ENCODE data around the gene KLRC2.
"Not testable (repeated sequence)": the region's sequence is repeated elsewhere in the genome, so short reads cannot be mapped to it uniquely, and the experiment has no call there.

KLRC2 gene

DNA sequence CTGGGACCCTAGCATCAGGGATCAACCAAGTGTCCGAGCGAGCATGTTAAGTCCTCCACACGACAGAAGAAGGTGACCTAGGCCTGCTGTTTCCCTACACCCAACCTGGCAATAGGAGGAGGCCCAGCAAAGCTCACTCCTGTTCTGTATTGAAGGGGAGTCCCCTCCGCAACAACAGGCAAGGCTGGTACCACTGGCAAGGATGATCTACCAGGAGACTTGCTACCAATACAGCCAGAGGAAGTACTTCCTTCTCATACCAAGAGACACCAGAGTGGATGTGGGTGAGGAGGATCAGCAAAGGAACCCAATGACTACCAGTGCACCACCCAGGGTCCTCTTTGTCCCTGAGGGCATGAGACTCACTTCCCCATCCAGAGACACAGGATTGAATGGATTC, 12.4 kb upstream of the KLRC2 start:
- no peaks in the 10 kb centered on the region for H3K27me3 ChIP-seq (ENCODE audit: low read depth, low read length)
- no peaks in the 10 kb centered on the region for H3K36me3 ChIP-seq (replicated peaks; ENCODE audit: low read depth, low read length)
- no peak overlapping the region for H3K9ac ChIP-seq (ENCODE audit: low read length)
- H3K27ac ChIP-seq (ENCODE audit: low read length) = no peak overlapping the region
- no peak overlapping the region for H2AFZ ChIP-seq (ENCODE audit: low read depth, low read length)
- H3K4me1 ChIP-seq (ENCODE audit: low read length) = no peaks in the 10 kb centered on the region
- H4K20me1 ChIP-seq (ENCODE audit: insufficient read depth, low read length) = no peaks in the 10 kb centered on the region
- no peak overlapping the region for H3K4me2 ChIP-seq (ENCODE audit: low read length)
- H3K79me2 ChIP-seq (ENCODE audit: low read length) = no peaks in the 10 kb centered on the region
- no peak overlapping the region for H3K4me3 ChIP-seq (ENCODE audit: low read length)
- TF ChIP-seq CTCF (IDR thresholded peaks at IDR 0.05; ENCODE audit: low read depth, low read length) = no peak
- TF ChIP-seq EZH2phosphoT487 (IDR thresholded peaks at IDR 0.05; ENCODE audit: low read depth) = no peak
- no peaks in the 10 kb centered on the region for H3K9me3 ChIP-seq (ENCODE audit: insufficient read depth, low read length)

GRCh38 chr12:10446052-10446451, 10.2 kb upstream of the KLRC2 start:
- H3K36me3 ChIP-seq (replicated peaks; ENCODE audit: low read depth, low read length); H3K4me1 ChIP-seq (ENCODE audit: low read length); H3K9ac ChIP-seq (ENCODE audit: low read length); H3K27me3 ChIP-seq (ENCODE audit: low read depth, low read length); H2AFZ ChIP-seq (ENCODE audit: low read depth, low read length); H3K4me2 ChIP-seq (ENCODE audit: low read length); H3K9me3 ChIP-seq (ENCODE audit: insufficient read depth, low read length); H3K27ac ChIP-seq (ENCODE audit: low read length); H3K79me2 ChIP-seq (ENCODE audit: low read length); H4K20me1 ChIP-seq (ENCODE audit: insufficient read depth, low read length); H3K4me3 ChIP-seq (ENCODE audit: low read length): not testable (repeated sequence)

GRCh38 chr12:10441144-10441543, 5.3 kb upstream of the KLRC2 start:
- H3K4me3 ChIP-seq (ENCODE audit: low read length); H2AFZ ChIP-seq (ENCODE audit: low read depth, low read length); H3K4me2 ChIP-seq (ENCODE audit: low read length); H3K27me3 ChIP-seq (ENCODE audit: low read depth, low read length); H3K4me1 ChIP-seq (ENCODE audit: low read length); H4K20me1 ChIP-seq (ENCODE audit: insufficient read depth, low read length); H3K36me3 ChIP-seq (replicated peaks; ENCODE audit: low read depth, low read length); H3K9me3 ChIP-seq (ENCODE audit: insufficient read depth, low read length); H3K79me2 ChIP-seq (ENCODE audit: low read length); H3K27ac ChIP-seq (ENCODE audit: low read length); H3K9ac ChIP-seq (ENCODE audit: low read length): not testable (repeated sequence)

DNA sequence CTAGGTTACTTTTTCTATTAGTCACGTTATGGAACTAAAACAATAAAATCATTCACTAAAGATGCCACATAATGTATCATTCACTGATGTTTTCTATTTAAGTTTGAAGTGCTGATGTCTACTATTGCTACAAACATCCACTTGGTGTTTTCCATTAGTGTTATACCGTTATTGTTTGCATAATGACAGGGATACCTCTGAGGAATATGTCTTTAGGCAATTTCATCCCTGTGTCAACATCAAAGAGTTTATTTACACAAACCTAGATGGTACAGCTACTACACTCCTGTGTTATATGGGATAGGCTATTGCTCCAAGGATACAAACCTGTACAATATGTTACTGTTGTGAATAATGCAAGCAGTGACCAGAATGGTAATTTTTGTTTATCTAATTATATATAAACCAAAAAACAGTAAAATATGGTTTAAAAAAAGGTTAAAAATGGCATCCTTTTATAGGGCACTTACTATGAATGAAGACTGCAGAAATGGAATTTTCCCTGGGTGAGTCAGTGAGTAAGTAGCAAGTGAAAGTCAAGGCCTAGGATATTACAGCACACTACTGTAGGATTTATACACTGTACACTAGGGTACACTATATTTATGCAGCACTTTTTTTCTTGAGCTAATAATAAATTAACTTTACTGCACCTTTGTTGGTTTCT, 3.9 kb upstream of the KLRC2 start:
- not testable (repeated sequence) for H3K36me3 ChIP-seq (replicated peaks; ENCODE audit: low read depth, low read length); H3K4me1 ChIP-seq (ENCODE audit: low read length); H3K9me3 ChIP-seq (ENCODE audit: insufficient read depth, low read length); H3K79me2 ChIP-seq (ENCODE audit: low read length); H3K9ac ChIP-seq (ENCODE audit: low read length); H4K20me1 ChIP-seq (ENCODE audit: insufficient read depth, low read length); H3K27ac ChIP-seq (ENCODE audit: low read length); H3K27me3 ChIP-seq (ENCODE audit: low read depth, low read length); H3K4me2 ChIP-seq (ENCODE audit: low read length); H3K4me3 ChIP-seq (ENCODE audit: low read length); H2AFZ ChIP-seq (ENCODE audit: low read depth, low read length)

- not testable (repeated sequence) for H3K4me1 ChIP-seq (ENCODE audit: low read length); H3K9me3 ChIP-seq (ENCODE audit: insufficient read depth, low read length); H3K9ac ChIP-seq (ENCODE audit: low read length); H3K27ac ChIP-seq (ENCODE audit: low read length); H3K36me3 ChIP-seq (replicated peaks; ENCODE audit: low read depth, low read length); H3K79me2 ChIP-seq (ENCODE audit: low read length); H2AFZ ChIP-seq (ENCODE audit: low read depth, low read length); H4K20me1 ChIP-seq (ENCODE audit: insufficient read depth, low read length); H3K4me3 ChIP-seq (ENCODE audit: low read length); H3K4me2 ChIP-seq (ENCODE audit: low read length); H3K27me3 ChIP-seq (ENCODE audit: low read depth, low read length)
These were observed 1.8 kb upstream of the KLRC2 start for GRCh38 chr12:10437601-10438000.

DNA sequence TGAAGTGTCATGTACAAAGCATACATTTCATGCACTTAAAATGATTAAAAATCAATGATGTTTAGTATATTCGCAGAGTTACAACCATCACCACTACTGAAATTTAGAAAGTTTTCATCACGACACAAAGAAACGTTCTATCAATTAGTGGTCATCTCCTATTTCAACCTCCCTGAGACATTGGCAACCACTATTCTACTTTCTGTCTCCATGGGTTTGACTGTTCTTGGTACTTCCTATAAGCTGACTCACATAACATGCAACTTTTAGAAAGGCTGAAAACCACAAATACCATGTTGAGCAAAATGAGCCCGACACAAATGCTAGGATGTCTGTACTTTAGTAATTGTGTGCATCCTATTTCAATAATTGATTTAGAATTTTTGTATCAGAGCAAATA, 5.2 kb downstream of the KLRC2 start:
- H3K4me3 ChIP-seq (ENCODE audit: low read length); H4K20me1 ChIP-seq (ENCODE audit: insufficient read depth, low read length); H3K9ac ChIP-seq (ENCODE audit: low read length); H3K79me2 ChIP-seq (ENCODE audit: low read length); H2AFZ ChIP-seq (ENCODE audit: low read depth, low read length); H3K36me3 ChIP-seq (replicated peaks; ENCODE audit: low read depth, low read length); H3K27me3 ChIP-seq (ENCODE audit: low read depth, low read length); H3K27ac ChIP-seq (ENCODE audit: low read length); H3K4me1 ChIP-seq (ENCODE audit: low read length); H3K4me2 ChIP-seq (ENCODE audit: low read length); H3K9me3 ChIP-seq (ENCODE audit: insufficient read depth, low read length): not testable (repeated sequence)

DNA sequence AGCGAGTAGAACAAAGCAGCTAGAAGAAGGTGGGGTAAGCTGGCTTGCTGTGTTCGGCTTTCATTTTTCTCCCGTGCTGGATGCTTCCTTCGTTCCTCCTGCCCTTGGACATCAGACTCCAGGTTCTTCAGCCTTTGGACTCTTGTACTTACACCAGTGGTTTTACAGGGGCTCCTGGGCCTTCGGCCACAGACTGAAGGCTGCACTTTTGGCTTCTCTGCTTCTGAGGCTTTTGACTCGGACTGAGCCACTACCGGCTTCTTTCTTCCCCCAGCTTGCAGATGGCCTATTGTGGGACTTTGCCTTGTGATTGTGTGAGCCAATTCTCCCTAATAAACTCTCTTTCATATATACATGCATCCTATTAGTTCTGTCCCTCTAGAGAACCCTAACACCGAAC, 9.9 kb downstream of the KLRC2 start:
- not testable (repeated sequence) for H3K9ac ChIP-seq (ENCODE audit: low read length); H3K79me2 ChIP-seq (ENCODE audit: low read length); H3K9me3 ChIP-seq (ENCODE audit: insufficient read depth, low read length); H3K36me3 ChIP-seq (replicated peaks; ENCODE audit: low read depth, low read length); H3K4me2 ChIP-seq (ENCODE audit: low read length); H2AFZ ChIP-seq (ENCODE audit: low read depth, low read length); H3K27ac ChIP-seq (ENCODE audit: low read length); H3K4me1 ChIP-seq (ENCODE audit: low read length); H3K27me3 ChIP-seq (ENCODE audit: low read depth, low read length); H3K4me3 ChIP-seq (ENCODE audit: low read length); H4K20me1 ChIP-seq (ENCODE audit: insufficient read depth, low read length)

DNA sequence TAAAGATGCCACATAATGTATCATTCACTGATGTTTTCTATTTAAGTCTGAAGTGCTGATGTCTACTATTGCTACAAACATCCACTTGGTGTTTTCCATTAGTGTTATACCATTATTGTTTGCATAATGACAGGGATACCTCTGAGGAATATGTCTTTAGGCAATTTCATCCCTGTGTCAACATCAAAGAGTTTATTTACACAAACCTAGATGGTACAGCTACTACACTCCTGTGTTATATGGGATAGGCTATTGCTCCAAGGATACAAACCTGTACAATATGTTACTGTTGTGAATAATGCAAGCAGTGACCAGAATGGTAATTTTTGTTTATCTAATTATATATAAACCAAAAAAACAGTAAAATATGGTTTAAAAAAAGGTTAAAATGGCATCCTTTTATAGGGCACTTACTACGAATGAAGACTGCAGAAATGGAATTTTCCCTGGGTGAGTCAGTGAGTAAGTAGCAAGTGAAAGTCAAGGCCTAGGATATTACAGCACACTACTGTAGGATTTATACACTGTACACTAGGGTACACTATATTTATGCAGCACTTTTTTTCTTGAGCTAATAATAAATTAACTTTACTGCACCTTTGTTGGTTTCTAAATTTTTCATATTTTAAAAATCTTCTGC, 11.4 kb downstream of the KLRC2 start:
- not testable (repeated sequence) for H3K4me3 ChIP-seq (ENCODE audit: low read length); H3K27ac ChIP-seq (ENCODE audit: low read length); H2AFZ ChIP-seq (ENCODE audit: low read depth, low read length); H3K9me3 ChIP-seq (ENCODE audit: insufficient read depth, low read length); H3K4me1 ChIP-seq (ENCODE audit: low read length); H3K27me3 ChIP-seq (ENCODE audit: low read depth, low read length); H3K9ac ChIP-seq (ENCODE audit: low read length); H4K20me1 ChIP-seq (ENCODE audit: insufficient read depth, low read length); H3K4me2 ChIP-seq (ENCODE audit: low read length); H3K79me2 ChIP-seq (ENCODE audit: low read length); H3K36me3 ChIP-seq (replicated peaks; ENCODE audit: low read depth, low read length)

- not testable (repeated sequence) for H4K20me1 ChIP-seq (ENCODE audit: insufficient read depth, low read length); H3K4me1 ChIP-seq (ENCODE audit: low read length); H3K27ac ChIP-seq (ENCODE audit: low read length)
These were observed 13.7 kb downstream of the KLRC2 start for GRCh38 chr12:10422159-10422558.

More at GRCh38 chr12:10422159-10422558, 13.7 kb downstream of the KLRC2 start:
- not testable (repeated sequence) for H3K4me3 ChIP-seq (ENCODE audit: low read length); H3K36me3 ChIP-seq (replicated peaks; ENCODE audit: low read depth, low read length); H3K4me2 ChIP-seq (ENCODE audit: low read length); H3K9ac ChIP-seq (ENCODE audit: low read length); H2AFZ ChIP-seq (ENCODE audit: low read depth, low read length); H3K79me2 ChIP-seq (ENCODE audit: low read length); H3K27me3 ChIP-seq (ENCODE audit: low read depth, low read length); H3K9me3 ChIP-seq (ENCODE audit: insufficient read depth, low read length)
